HEK293 (cell line): ENCODE data around the gene C12orf57.

ENCODE experiments used
- CTCF ChIP-seq: fragments of 450-650 bp; formaldehyde crosslinking; IDR thresholded peaks from 2 replicates; pipeline ENCODE4 v1.5.1; 2016; ENCODE audit warnings: missing biosample characterization, missing genetic modification characterization
- EGR2 ChIP-seq: fragments of 450-650 bp; formaldehyde crosslinking; IDR thresholded peaks from 2 replicates; pipeline ENCODE4 v1.5.1; 2016; ENCODE audit warnings: low read depth, missing biosample characterization, missing genetic modification characterization
- GLIS1 ChIP-seq: fragments of 450-650 bp; formaldehyde crosslinking; IDR thresholded peaks from 2 replicates; pipeline ENCODE4 v1.5.1; 2016; ENCODE audit warnings: missing biosample characterization, missing genetic modification characterization
- HOXC10 ChIP-seq: sonication (generic); formaldehyde crosslinking; IDR thresholded peaks from 2 replicates; pipeline ENCODE4 v1.8.1; 2023; ENCODE audit warnings: mild to moderate bottlenecking, missing genetic modification reagents
- KLF9 ChIP-seq: fragments of 450-650 bp; formaldehyde crosslinking; IDR thresholded peaks from 2 replicates; pipeline ENCODE4 v1.5.1; 2016; ENCODE audit warnings: missing biosample characterization, missing genetic modification characterization, low read depth
- OVOL3 ChIP-seq: fragments of 450-650 bp; formaldehyde crosslinking; IDR thresholded peaks from 2 replicates; pipeline ENCODE4 v1.5.1; 2016; ENCODE audit warnings: missing biosample characterization, missing genetic modification characterization
- PRDM10 ChIP-seq: fragments of 450-650 bp; formaldehyde crosslinking; IDR thresholded peaks from 2 replicates; pipeline ENCODE4 v1.5.1; 2016; ENCODE audit warnings: missing biosample characterization, missing genetic modification characterization
- SCRT2 ChIP-seq: fragments of 450-650 bp; formaldehyde crosslinking; IDR thresholded peaks from 2 replicates; pipeline ENCODE4 v1.5.1; 2016; ENCODE audit warnings: missing biosample characterization, missing genetic modification characterization
- ZBTB17 ChIP-seq: fragments of 450-650 bp; formaldehyde crosslinking; IDR thresholded peaks from 2 replicates; pipeline ENCODE4 v1.5.1; 2016; ENCODE audit warnings: missing biosample characterization, missing genetic modification characterization
- ZBTB8A ChIP-seq: fragments of 450-650 bp; formaldehyde crosslinking; IDR thresholded peaks from 2 replicates; pipeline ENCODE4 v1.5.1; 2016; ENCODE audit warnings: missing biosample characterization, missing genetic modification characterization
- ZFP37 ChIP-seq: fragments of 450-650 bp; formaldehyde crosslinking; IDR thresholded peaks from 2 replicates; pipeline ENCODE4 v1.5.1; 2016; ENCODE audit warnings: missing biosample characterization, missing genetic modification characterization
- ZNF10 ChIP-seq: fragments of 450-650 bp; formaldehyde crosslinking; IDR thresholded peaks from 2 replicates; pipeline ENCODE4 v1.5.1; 2017; ENCODE audit warnings: missing biosample characterization, missing genetic modification characterization
- ZNF121 ChIP-seq: fragments of 450-650 bp; formaldehyde crosslinking; IDR thresholded peaks from 2 replicates; pipeline ENCODE4 v1.5.1; 2016; ENCODE audit warnings: missing biosample characterization, missing genetic modification characterization
- ZNF184 ChIP-seq: fragments of 450-650 bp; IDR thresholded peaks from 2 replicates; pipeline ENCODE4 v1.5.1; 2018; ENCODE audit warnings: missing biosample characterization, mild to moderate bottlenecking, missing genetic modification characterization
- ZNF211 ChIP-seq: fragments of 450-650 bp; formaldehyde crosslinking; IDR thresholded peaks from 2 replicates; pipeline ENCODE4 v1.5.1; 2016; ENCODE audit warnings: low read depth, missing biosample characterization, missing genetic modification characterization
- ZNF24 ChIP-seq: fragments of 450-650 bp; formaldehyde crosslinking; IDR thresholded peaks from 2 replicates; pipeline ENCODE4 v1.5.1; 2016; ENCODE audit warnings: missing biosample characterization, missing genetic modification characterization
- ZNF280D ChIP-seq: fragments of 450-650 bp; formaldehyde crosslinking; IDR thresholded peaks from 2 replicates; pipeline ENCODE4 v1.5.1; 2016; ENCODE audit warnings: missing biosample characterization, missing genetic modification characterization
- ZNF37A ChIP-seq: fragments of 450-650 bp; IDR thresholded peaks from 2 replicates; pipeline ENCODE4 v1.5.1; 2018; ENCODE audit warnings: missing biosample characterization, missing genetic modification characterization
- ZNF391 ChIP-seq: fragments of 450-650 bp; formaldehyde crosslinking; IDR thresholded peaks from 2 replicates; pipeline ENCODE4 v1.5.1; 2016; ENCODE audit warnings: low read depth, missing biosample characterization, missing genetic modification characterization, borderline replicate concordance
- ZNF610 ChIP-seq: fragments of 450-650 bp; formaldehyde crosslinking; IDR thresholded peaks from 2 replicates; pipeline ENCODE4 v1.5.1; 2016; ENCODE audit warnings: missing biosample characterization, missing genetic modification characterization, borderline replicate concordance
- ZNF660 ChIP-seq: fragments of 450-650 bp; IDR thresholded peaks from 2 replicates; pipeline ENCODE4 v1.5.1; 2018; ENCODE audit warnings: missing biosample characterization, mild to moderate bottlenecking, missing genetic modification characterization
- ZNF692 ChIP-seq: fragments of 450-650 bp; formaldehyde crosslinking; IDR thresholded peaks from 2 replicates; pipeline ENCODE4 v1.5.1; 2016; ENCODE audit warnings: missing biosample characterization, missing genetic modification characterization
- ZNF701 ChIP-seq: fragments of 450-650 bp; formaldehyde crosslinking; IDR thresholded peaks from 2 replicates; pipeline ENCODE4 v1.5.1; 2016; ENCODE audit warnings: missing biosample characterization, missing genetic modification characterization
- TF ChIP-seq, protein P1 (sequence below): fragments of 450-650 bp; formaldehyde crosslinking; IDR thresholded peaks from 2 replicates; pipeline ENCODE4 v1.5.1; 2016; ENCODE audit warnings: missing biosample characterization, missing genetic modification characterization
- TF ChIP-seq, protein P2 (sequence below): fragments of 450-650 bp; formaldehyde crosslinking; IDR thresholded peaks from 2 replicates; pipeline ENCODE4 v1.5.1; 2016; ENCODE audit warnings: missing biosample characterization, missing genetic modification characterization

Gene C12orf57

DNA sequence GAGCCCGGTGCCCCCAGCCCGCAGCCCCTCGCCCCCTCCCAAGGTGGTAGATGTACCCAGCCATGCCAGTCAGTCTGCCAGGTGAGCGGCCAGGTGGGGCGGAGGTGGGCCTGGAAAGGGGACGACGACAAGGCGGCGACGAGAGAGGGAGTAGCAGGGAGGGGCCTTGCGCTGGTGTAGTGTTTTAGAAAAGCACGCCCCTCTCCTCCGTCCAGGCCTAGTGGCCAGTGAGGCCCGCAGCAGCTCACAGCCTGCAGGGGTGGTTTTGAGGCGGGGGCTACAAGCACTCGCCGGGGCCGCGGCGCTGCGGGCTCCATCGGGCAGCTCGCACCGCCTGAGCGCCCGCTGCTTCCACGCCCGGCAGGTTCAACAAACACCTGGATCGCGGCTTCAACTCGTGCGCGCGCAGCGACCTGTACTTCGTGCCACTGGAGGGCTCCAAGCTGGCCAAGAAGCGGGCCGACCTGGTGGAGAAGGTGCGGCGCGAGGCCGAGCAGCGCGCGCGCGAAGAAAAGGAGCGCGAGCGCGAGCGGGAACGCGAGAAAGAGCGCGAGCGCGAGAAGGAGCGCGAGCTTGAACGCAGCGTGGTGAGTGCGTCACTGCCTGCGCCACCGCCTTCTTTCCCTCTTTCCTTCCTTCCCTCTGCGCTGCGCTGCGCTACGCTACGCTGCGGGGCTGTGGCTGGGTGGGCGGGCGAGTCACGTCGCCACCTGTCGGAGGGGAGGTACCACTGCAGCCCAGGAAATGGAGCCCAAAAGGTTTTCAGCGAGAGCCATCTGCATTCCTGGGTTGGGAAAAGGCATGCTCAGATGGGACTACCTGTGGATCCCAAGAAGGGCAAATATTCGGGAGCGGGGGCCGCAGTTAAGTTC lies 6.1 kb upstream of the C12orf57 start (continued):
- TF ChIP-seq OVOL3 (tag by site-specific recombination) (peak; percentile 75), ZNF121 (tag by site-specific recombination) (0 out of 2 replicates have a peak, but pooled peaks have one; percentile 33), ZNF660 (peak; percentile 89), ZNF24 (tag by site-specific recombination) (peak; percentile 98), PRDM10 (peak; percentile 47; the same call in 1 of the 2 replicates), HOXC10 (no peak), ZNF701 (tag by site-specific recombination) (no peak), SCRT2 (tag by site-specific recombination) (peak; percentile 92), ZNF211 (tag by site-specific recombination) (no peak), ZNF10 (tag by site-specific recombination) (peak; percentile 65), ZBTB8A (tag by site-specific recombination) (peak; percentile 87), ZNF184 (tag by site-specific recombination) (no peak), ZNF280D (tag by site-specific recombination) (no peak), ZNF391 (tag by site-specific recombination) (peak; percentile 36; the same call in 1 of the 2 replicates), ZNF610 (tag by site-specific recombination) (peak; percentile 85; the same call in 1 of the 2 replicates), EGR2 (tag by site-specific recombination) (peak; percentile 89; the same call in 1 of the 2 replicates), ZFP37 (tag by site-specific recombination) (peak; percentile 98), ZNF692 (tag by site-specific recombination) (peak; percentile 82), CTCF (tag by site-specific recombination) (peak; percentile 98), ZBTB17 (tag by site-specific recombination) (peak; percentile 97), ZNF37A (tag by site-specific recombination) (no peak), KLF9 (peak; percentile 97), GLIS1 (peak; percentile 39; the same call in 1 of the 2 replicates)
- TF ChIP-seq, protein P1, sequence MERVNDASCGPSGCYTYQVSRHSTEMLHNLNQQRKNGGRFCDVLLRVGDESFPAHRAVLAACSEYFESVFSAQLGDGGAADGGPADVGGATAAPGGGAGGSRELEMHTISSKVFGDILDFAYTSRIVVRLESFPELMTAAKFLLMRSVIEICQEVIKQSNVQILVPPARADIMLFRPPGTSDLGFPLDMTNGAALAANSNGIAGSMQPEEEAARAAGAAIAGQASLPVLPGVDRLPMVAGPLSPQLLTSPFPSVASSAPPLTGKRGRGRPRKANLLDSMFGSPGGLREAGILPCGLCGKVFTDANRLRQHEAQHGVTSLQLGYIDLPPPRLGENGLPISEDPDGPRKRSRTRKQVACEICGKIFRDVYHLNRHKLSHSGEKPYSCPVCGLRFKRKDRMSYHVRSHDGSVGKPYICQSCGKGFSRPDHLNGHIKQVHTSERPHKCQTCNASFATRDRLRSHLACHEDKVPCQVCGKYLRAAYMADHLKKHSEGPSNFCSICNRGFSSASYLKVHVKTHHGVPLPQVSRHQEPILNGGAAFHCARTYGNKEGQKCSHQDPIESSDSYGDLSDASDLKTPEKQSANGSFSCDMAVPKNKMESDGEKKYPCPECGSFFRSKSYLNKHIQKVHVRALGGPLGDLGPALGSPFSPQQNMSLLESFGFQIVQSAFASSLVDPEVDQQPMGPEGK = peak; percentile 53; the same call in 1 of the 2 replicates
- TF ChIP-seq, protein P2, sequence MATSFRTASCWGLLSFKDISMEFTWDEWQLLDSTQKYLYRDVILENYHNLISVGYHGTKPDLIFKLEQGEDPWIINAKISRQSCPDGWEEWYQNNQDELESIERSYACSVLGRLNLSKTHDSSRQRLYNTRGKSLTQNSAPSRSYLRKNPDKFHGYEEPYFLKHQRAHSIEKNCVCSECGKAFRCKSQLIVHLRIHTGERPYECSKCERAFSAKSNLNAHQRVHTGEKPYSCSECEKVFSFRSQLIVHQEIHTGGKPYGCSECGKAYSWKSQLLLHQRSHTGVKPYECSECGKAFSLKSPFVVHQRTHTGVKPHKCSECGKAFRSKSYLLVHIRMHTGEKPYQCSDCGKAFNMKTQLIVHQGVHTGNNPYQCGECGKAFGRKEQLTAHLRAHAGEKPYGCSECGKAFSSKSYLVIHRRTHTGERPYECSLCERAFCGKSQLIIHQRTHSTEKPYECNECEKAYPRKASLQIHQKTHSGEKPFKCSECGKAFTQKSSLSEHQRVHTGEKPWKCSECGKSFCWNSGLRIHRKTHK (tag by site-specific recombination) = no peak
